ENCODE results near the gene INTS4. TPM values are rescaled to one million over a fixed set of nuclear protein-coding genes. Genes with fewer than 3 reads are reported as not detected.

INTS4 gene
- total RNA-seq, 1 experiment from 2014 or later, result 43.9 TPM

GRCh38 chr11:78040691-78041379, 46.4 kb upstream of the INTS4 start:
- peaks cover 22% of the 10 kb centered on the region for H3K36me3 Mint-ChIP-seq (ENCODE audit: insufficient read depth, unreplicated experiment)
- peak; percentile 28 for DNase-seq
- peaks cover 61% of the 10 kb centered on the region for H3K4me1 Mint-ChIP-seq (ENCODE audit: low read depth, unreplicated experiment)
- no peaks in the 10 kb centered on the region for H3K9me3 Mint-ChIP-seq (ENCODE audit: low read depth, unreplicated experiment)
- CTCF ChIA-PET, result interaction anchor here (2.0 kb wide), 1 partner anchor 46 kb away, joined by 9 read pairs; the partner anchor contains the start of gene INTS4
- peak overlapping the region; percentile 93 for H3K27ac Mint-ChIP-seq (ENCODE audit: unreplicated experiment)
- peak overlapping the region; percentile 53 for H3K4me3 Mint-ChIP-seq (ENCODE audit: low read depth, unreplicated experiment)
- TF ChIP-seq CTCF (IDR thresholded peaks at IDR 0.05; ENCODE audit: unreplicated experiment), result no peak
- BruUV-seq (replicated peaks), result no TSS peak
- H3K27me3 Mint-ChIP-seq (ENCODE audit: unreplicated experiment), result no peaks in the 10 kb centered on the region
- intact Hi-C loops (cut with micrococcal nuclease; ENCODE audit: unreplicated experiment), result loop anchor here (10.0 kb wide), 1 partner anchor 46 kb away; the partner anchor contains the start of gene INTS4

- Mint-ChIP-seq H3K4me3 (ENCODE audit: low read depth, unreplicated experiment) (peak overlapping the region; percentile 53), H3K4me1 (ENCODE audit: low read depth, unreplicated experiment) (peaks cover 57% of the 10 kb centered on the region), H3K27ac (ENCODE audit: unreplicated experiment) (peak overlapping the region; percentile 93), H3K27me3 (ENCODE audit: unreplicated experiment) (no peaks in the 10 kb centered on the region), H3K36me3 (ENCODE audit: insufficient read depth, unreplicated experiment) (peaks cover 19% of the 10 kb centered on the region), H3K9me3 (ENCODE audit: low read depth, unreplicated experiment) (no peaks in the 10 kb centered on the region)
- DNase-seq, result peak; percentile 79
- TF ChIP-seq CTCF (IDR thresholded peaks at IDR 0.05; ENCODE audit: unreplicated experiment), result no peak
- BruUV-seq (replicated peaks), result no TSS peak
- CTCF ChIA-PET, result interaction anchor here (0.8 to 2.0 kb wide), 2 partner anchors 9 to 45 kb away, joined by 5 to 9 read pairs; partner anchors contain the start of gene INTS4
- intact Hi-C loops (cut with micrococcal nuclease; ENCODE audit: unreplicated experiment), result loop anchor here (10.0 kb wide), 1 partner anchor 45 kb away; the partner anchor contains the start of gene INTS4
Measured at GRCh38 chr11:78039919-78040671, 45.6 kb upstream of the INTS4 start.

- Mint-ChIP-seq H3K4me3 (ENCODE audit: low read depth, unreplicated experiment) (peak overlapping the region; percentile 53), H3K27me3 (ENCODE audit: unreplicated experiment) (no peaks in the 10 kb centered on the region), H3K4me1 (ENCODE audit: low read depth, unreplicated experiment) (peaks cover 60% of the 10 kb centered on the region), H3K36me3 (ENCODE audit: insufficient read depth, unreplicated experiment) (peaks cover 22% of the 10 kb centered on the region), H3K27ac (ENCODE audit: unreplicated experiment) (peak overlapping the region; percentile 93), H3K9me3 (ENCODE audit: low read depth, unreplicated experiment) (no peaks in the 10 kb centered on the region)
- TF ChIP-seq CTCF (IDR thresholded peaks at IDR 0.05; ENCODE audit: unreplicated experiment), result no peak
- BruUV-seq (replicated peaks), result no TSS peak
- CTCF ChIA-PET, result interaction anchor here (0.8 to 2.0 kb wide), 2 partner anchors 9 to 45 kb away, joined by 5 to 9 read pairs; partner anchors contain the start of gene INTS4
- no peak for DNase-seq
- intact Hi-C loops (cut with micrococcal nuclease; ENCODE audit: unreplicated experiment), result no loop called here
Measured at GRCh38 chr11:78039391-78039918, 45.0 kb upstream of the INTS4 start.

GRCh38 chr11:78038697-78039313, 44.3 kb upstream of the INTS4 start:
- Mint-ChIP-seq H3K4me3 (ENCODE audit: low read depth, unreplicated experiment) (no peak overlapping the region), H3K4me1 (ENCODE audit: low read depth, unreplicated experiment) (peaks cover 61% of the 10 kb centered on the region), H3K27ac (ENCODE audit: unreplicated experiment) (peak overlapping the region; percentile 15), H3K27me3 (ENCODE audit: unreplicated experiment) (no peaks in the 10 kb centered on the region), H3K36me3 (ENCODE audit: insufficient read depth, unreplicated experiment) (peaks cover 25% of the 10 kb centered on the region), H3K9me3 (ENCODE audit: low read depth, unreplicated experiment) (no peaks in the 10 kb centered on the region)
- CTCF ChIA-PET, result no interaction called here
- no peak for TF ChIP-seq CTCF (IDR thresholded peaks at IDR 0.05; ENCODE audit: unreplicated experiment)
- DNase-seq, result peak; percentile 35
- BruUV-seq (replicated peaks), result no TSS peak
- intact Hi-C loops (cut with micrococcal nuclease; ENCODE audit: unreplicated experiment), result no loop called here
